Measurements from ENCODE around the gene UQCRC2.
A peak's percentile ranks its signal among the peaks of the same experiment; 100 is the strongest.

Gene UQCRC2

DNA sequence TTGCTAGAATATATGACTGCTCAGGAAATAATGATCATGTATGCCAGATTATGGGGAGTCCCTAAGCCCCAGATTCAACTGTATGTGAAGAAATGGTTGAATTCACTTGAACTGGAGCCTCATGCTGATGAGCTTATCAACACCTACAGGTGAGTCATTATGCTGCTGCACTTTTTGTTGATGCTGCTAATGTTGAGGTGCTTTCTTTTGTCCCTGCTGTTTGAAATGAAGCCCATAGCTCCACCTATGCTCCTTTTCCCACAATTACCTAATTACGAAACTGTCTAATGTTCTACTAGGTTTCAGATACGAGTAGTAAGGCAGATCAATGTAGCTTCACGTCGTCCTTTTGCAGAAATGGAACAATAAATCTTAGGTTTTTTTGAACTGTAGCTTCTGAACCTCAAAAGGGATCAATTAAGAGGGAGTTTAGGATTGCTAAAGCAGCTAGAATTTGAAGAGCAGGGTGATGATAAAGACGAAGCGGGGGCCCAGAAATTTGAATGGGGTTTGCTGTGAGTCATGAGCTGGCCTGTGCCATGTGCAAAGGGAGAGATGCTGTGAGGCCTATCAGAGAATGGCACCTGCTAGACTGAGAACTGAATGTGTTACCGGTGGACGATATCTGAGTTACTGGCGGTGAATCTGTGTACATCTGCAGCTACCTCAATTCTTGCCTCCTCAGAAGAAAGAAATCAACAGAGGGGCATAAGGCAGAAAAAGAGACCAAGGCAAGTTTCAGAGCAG, 6.1 kb upstream of the UQCRC2 start:
- TF ChIP-seq, protein P1, sequence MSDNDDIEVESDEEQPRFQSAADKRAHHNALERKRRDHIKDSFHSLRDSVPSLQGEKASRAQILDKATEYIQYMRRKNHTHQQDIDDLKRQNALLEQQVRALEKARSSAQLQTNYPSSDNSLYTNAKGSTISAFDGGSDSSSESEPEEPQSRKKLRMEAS (IDR thresholded peaks at IDR 0.05; ENCODE audit: low read depth, low read length) = no peak
- TF ChIP-seq POLR2A (IDR thresholded peaks at IDR 0.05; ENCODE audit: extremely low read depth, insufficient read length) (no peak), MYC (IDR thresholded peaks at IDR 0.05; ENCODE audit: low read depth, low read length) (no peak)
- TF ChIP-seq, protein P2, sequence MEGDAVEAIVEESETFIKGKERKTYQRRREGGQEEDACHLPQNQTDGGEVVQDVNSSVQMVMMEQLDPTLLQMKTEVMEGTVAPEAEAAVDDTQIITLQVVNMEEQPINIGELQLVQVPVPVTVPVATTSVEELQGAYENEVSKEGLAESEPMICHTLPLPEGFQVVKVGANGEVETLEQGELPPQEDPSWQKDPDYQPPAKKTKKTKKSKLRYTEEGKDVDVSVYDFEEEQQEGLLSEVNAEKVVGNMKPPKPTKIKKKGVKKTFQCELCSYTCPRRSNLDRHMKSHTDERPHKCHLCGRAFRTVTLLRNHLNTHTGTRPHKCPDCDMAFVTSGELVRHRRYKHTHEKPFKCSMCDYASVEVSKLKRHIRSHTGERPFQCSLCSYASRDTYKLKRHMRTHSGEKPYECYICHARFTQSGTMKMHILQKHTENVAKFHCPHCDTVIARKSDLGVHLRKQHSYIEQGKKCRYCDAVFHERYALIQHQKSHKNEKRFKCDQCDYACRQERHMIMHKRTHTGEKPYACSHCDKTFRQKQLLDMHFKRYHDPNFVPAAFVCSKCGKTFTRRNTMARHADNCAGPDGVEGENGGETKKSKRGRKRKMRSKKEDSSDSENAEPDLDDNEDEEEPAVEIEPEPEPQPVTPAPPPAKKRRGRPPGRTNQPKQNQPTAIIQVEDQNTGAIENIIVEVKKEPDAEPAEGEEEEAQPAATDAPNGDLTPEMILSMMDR (IDR thresholded peaks at IDR 0.05; ENCODE audit: low read depth, low read length) = no peak

DNA sequence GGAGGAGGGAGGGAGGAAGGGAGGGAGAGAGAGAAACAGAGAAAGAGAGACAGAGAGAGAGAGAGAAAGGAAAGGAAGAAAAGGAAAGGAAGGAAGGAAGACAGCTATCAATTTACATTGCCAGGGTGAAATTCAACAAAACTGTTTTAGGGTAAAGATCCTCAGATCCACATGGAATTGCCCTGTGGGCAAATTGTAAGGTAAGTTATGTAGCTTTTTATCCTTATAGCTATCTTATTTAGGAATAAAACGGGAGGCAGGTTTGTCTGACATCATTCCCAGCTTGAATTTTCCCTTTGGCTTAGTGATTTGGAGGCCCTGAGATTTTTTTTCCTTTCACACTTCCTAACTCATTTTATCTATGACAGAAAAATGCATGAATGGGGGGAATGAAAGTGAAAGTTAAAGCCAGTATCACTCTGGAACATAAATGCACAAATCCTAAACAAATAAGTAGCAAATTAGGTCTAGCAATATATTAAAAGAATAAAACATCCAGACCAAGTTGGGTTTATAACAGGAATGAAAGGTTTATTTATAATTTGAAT, 3.4 kb upstream of the UQCRC2 start:
- TF ChIP-seq, protein P2 (IDR thresholded peaks at IDR 0.05; ENCODE audit: low read depth, low read length) = no peak
- TF ChIP-seq MYC (IDR thresholded peaks at IDR 0.05; ENCODE audit: low read depth, low read length) = no peak
- H3K4me3 ChIP-seq (ENCODE audit: low read depth, low read length) = no peak overlapping the region
- DNase-seq (ENCODE audit: low read depth) = no peak

More for the DNA sequence above, 6.1 kb upstream of the UQCRC2 start:
- no peak for DNase-seq (ENCODE audit: low read depth)
- no peak overlapping the region for H3K4me3 ChIP-seq (ENCODE audit: low read depth, low read length)

DNA sequence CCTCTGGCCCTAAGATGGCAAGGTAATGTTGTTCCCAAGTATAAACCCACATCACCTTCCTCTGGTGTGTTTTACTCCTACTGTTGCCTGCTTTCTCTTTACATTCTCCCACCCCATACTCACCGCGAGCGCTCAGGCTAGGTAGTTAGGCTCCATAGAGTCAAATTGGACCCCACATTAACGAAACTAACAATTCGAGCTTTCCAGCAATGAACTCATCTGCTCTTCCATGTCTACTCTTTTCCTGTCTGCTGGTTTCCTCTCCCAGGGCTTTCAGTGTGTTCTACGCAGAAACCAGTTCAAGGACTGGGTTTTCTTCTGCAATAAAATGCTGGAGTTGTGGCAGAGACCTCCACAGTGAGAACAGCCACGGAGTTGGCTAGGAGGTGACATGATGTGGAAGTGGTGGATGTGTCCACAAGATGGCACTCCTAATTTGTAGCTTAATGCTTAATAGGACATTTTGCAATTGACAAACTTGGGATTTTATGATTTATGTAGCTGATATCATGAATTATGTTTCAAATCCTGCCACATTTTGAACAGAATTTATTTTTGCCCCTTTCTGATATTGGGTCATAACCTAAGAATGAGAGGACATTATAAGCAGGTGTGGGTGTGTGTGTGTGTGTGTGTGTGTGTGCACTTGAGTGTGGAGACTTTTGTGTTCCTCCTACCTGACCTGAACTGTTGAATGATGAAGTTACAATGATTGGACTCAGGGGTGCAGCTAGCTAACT, 2.2 kb upstream of the UQCRC2 start:
- TF ChIP-seq, protein P2 (IDR thresholded peaks at IDR 0.05; ENCODE audit: low read depth, low read length) = peak; percentile 31
- TF ChIP-seq POLR2A (IDR thresholded peaks at IDR 0.05; ENCODE audit: extremely low read depth, insufficient read length) = no peak
- no peak overlapping the region for H3K4me3 ChIP-seq (ENCODE audit: low read depth, low read length)
- peak; percentile 55 for DNase-seq (ENCODE audit: low read depth)

DNA sequence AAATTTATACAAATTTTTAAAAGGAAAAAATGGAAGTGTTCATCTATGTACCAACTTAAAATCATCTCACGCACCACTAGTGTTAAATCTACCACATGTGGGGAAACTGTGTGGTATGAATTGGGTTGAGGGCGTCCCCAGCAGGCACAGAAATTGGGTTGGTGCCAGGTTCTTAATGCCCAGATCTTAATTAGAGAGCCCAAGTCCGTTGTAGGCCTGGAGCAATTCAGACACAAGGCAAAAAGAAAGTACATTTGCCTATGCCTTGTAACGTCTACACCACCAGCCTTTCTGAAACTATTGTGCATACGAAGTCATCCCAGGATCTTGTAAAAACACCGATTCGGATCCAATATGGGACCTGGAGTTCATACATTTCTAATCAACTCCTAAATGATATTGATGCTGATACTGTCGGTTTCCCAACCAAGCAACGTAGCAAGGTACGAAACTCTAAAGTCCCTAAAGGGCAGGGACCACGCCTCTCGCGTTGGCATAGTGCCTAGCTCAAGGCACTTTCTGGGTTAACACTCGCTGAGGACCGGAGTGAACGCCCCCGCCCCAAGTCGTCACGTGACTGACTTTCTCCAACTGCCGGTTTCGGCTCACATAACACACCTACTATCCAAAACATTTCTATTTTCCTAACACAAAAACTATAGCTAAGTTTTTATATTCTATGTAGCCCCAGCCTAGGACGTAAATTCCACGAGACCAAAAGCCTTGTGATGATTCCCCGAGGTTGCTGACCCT, 945 bp upstream of the UQCRC2 start:
- TF ChIP-seq POLR2A (IDR thresholded peaks at IDR 0.05; ENCODE audit: extremely low read depth, insufficient read length) = no peak
- TF ChIP-seq, protein P1 (IDR thresholded peaks at IDR 0.05; ENCODE audit: low read depth, low read length) = peak; percentile 93
- H3K4me3 ChIP-seq (ENCODE audit: low read depth, low read length) = peak overlapping the region; percentile 82
- peak; percentile 79 for DNase-seq (ENCODE audit: low read depth)

DNA sequence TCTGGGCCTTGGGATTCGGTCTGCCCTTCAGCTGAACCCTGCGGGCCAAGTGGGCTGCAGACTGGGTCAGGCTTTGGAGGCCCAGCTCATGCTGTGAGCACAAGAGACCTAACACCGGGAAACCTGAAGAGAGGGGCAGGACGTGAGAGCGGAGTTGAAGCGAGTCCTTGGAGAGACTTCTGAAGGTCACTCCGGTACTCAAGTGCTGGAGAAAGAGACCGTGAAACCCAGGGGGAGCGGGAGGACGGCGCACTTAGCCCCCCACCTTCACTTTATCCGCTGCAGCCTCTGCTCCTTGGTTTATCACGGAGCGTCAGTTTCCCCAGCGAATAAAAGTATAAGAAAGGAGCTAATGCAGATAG, 361 bp downstream of the UQCRC2 start:
- H3K4me3 ChIP-seq (ENCODE audit: low read depth, low read length) = peak overlapping the region; percentile 82
- TF ChIP-seq MYC (IDR thresholded peaks at IDR 0.05; ENCODE audit: low read depth, low read length) (no peak), POLR2A (IDR thresholded peaks at IDR 0.05; ENCODE audit: extremely low read depth, insufficient read length) (no peak)
- TF ChIP-seq, protein P1 (IDR thresholded peaks at IDR 0.05; ENCODE audit: low read depth, low read length) = no peak
- TF ChIP-seq, protein P2 (IDR thresholded peaks at IDR 0.05; ENCODE audit: low read depth, low read length) = no peak
- DNase-seq (ENCODE audit: low read depth) = no peak

Measured in NB4 (cell line).